Measurements from ENCODE around the gene TIGD3. TPM values are rescaled to one million over a fixed set of nuclear protein-coding genes. Genes with fewer than 3 reads are reported as not detected.
A peak's percentile ranks its signal among the peaks of the same experiment; 100 is the strongest.

TIGD3 gene
- total and polyA plus RNA-seq, 2 of the 8 experiments (the other 6 are each of a cell fraction or from before 2014, with no cell fraction given) = 1.1 to 1.3 TPM

DNA sequence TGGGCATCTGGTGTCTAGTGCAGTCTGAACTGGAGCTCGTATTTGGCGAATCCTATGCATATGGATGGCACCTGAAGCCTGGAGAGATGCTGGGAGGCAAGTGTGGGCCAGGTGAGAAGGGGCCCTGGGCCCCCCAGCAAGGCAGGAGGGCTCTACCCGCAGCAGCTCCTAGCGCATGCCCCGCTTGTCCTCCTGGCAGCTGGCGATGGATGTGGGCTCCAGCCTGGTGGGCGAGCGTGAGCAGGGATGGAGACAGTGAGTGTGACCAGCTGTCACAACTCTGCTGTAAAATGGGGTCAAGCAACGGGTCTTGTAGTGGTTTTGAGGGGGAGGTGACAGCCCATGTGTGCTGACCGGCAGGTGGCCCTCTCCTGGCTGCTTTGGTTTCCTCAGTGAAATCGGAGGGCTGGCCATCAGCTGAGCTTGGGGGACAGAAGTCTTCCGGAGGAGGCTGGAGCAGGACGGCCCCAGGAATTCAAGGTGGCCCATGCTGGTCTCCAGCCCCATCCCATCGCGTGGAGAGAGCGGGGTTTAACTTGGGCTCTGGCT is 43.9 kb downstream of the TIGD3 start:
- Histone ChIP-seq H3K23me2 (ENCODE audit: low read depth, low read length) (no peaks in the 10 kb centered on the region), H3K36me3 (ENCODE audit: control insufficient read depth in 2 of 4, insufficient read depth in 4 of 4, low read length in 3 of 4) (peaks cover 0 to 4% (median 0%) of the 10 kb centered on the region in 4 experiments; a peak in 2 of 8 replicates)

More for the DNA sequence above, 43.9 kb downstream of the TIGD3 start:
- H2BK20ac ChIP-seq (ENCODE audit: low read length) = no peak overlapping the region
- H3K56ac ChIP-seq (replicated peaks; ENCODE audit: insufficient read length, low read depth, low read length) = no peak overlapping the region
- H3K4me2 ChIP-seq (ENCODE audit: insufficient read depth in 1 of 2, low read depth in 2 of 2, low read length in 2 of 2) = no peak overlapping the region
- H2AFZ ChIP-seq (ENCODE audit: low read length) = no peak overlapping the region
- no peak overlapping the region for H3K4ac ChIP-seq (replicated peaks; ENCODE audit: insufficient read length, low read depth, low read length)
- no peak overlapping the region for H3K4me3 ChIP-seq (ENCODE audit: extremely low read depth in 1 of 4, insufficient read depth in 2 of 4, low read depth in 3 of 4, low read length in 4 of 4)
- H2BK15ac ChIP-seq (ENCODE audit: low read length) = no peak overlapping the region
- no peak overlapping the region for H2BK120ac ChIP-seq (replicated peaks; ENCODE audit: low read depth, low read length)
- H2BK5ac ChIP-seq (ENCODE audit: low read depth, low read length) = no peak overlapping the region
- H3K9ac ChIP-seq (replicated peaks in 1 of 4; ENCODE audit: extremely low read depth in 1 of 4, low read depth in 3 of 4, low read length in 3 of 4) = no peak overlapping the region
- no peak overlapping the region for H3K23ac ChIP-seq (ENCODE audit: insufficient read length)
- H3K27me3 ChIP-seq (replicated peaks in 1 of 4; ENCODE audit: control insufficient read depth in 3 of 4, extremely low read depth in 1 of 4, insufficient read depth in 3 of 4, low read length in 3 of 4) = no peaks in the 10 kb centered on the region
- no peak for TF ChIP-seq TCF12 (IDR thresholded peaks at IDR 0.05; ENCODE audit: low read depth, low read length)
- TF ChIP-seq, protein P1, sequence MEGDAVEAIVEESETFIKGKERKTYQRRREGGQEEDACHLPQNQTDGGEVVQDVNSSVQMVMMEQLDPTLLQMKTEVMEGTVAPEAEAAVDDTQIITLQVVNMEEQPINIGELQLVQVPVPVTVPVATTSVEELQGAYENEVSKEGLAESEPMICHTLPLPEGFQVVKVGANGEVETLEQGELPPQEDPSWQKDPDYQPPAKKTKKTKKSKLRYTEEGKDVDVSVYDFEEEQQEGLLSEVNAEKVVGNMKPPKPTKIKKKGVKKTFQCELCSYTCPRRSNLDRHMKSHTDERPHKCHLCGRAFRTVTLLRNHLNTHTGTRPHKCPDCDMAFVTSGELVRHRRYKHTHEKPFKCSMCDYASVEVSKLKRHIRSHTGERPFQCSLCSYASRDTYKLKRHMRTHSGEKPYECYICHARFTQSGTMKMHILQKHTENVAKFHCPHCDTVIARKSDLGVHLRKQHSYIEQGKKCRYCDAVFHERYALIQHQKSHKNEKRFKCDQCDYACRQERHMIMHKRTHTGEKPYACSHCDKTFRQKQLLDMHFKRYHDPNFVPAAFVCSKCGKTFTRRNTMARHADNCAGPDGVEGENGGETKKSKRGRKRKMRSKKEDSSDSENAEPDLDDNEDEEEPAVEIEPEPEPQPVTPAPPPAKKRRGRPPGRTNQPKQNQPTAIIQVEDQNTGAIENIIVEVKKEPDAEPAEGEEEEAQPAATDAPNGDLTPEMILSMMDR (IDR thresholded peaks at IDR 0.05; ENCODE audit: control extremely low read depth in 1 of 3, insufficient read depth in 1 of 3, low read depth in 1 of 3, low read length in 3 of 3) = peak in 1 of 3 experiments; percentile 10; a peak in 1 of 4 replicates
- H3K79me1 ChIP-seq (ENCODE audit: low read depth, low read length) = 0 out of 2 replicates have a peak, but pooled peaks cover 2% of the 10 kb centered on the region
- no peak overlapping the region for H4K8ac ChIP-seq (ENCODE audit: extremely low read depth, insufficient read depth, low read length)
- ChIA-PET POLR2A (ENCODE audit: partially characterized antibody) (interaction anchor here (0.8 to 17.0 kb wide), 5 partner anchors 20 to 118 kb away, joined by 3 to 202 read pairs (median 4); partner anchors contain the start of genes MALAT1 and NEAT1), CTCF (ENCODE audit: partially characterized antibody) (interaction anchor here (0.8 to 2.6 kb wide), 10 partner anchors 10 to 113 kb away, joined by 3 to 23 read pairs (median 4); no protein-coding TSS in a partner anchor)
- H2AK5ac ChIP-seq (ENCODE audit: low read depth, low read length) = no peak overlapping the region
- H3K79me2 ChIP-seq (ENCODE audit: control insufficient read depth in 1 of 2, insufficient read depth in 2 of 2, low read length in 2 of 2) = no peaks in the 10 kb centered on the region
- H4K5ac ChIP-seq (ENCODE audit: insufficient read length, low read depth, low read length) = no peak overlapping the region
- no peak overlapping the region for H3K14ac ChIP-seq (ENCODE audit: insufficient read length)
- peaks cover 0 to 2% of the 10 kb centered on the region in 2 experiments for H4K20me1 ChIP-seq (replicated peaks in 1 of 2; ENCODE audit: control insufficient read depth in 1 of 2, insufficient read depth in 2 of 2, low read length in 2 of 2)
- H3K18ac ChIP-seq (ENCODE audit: extremely low read depth, low read length) = no peak overlapping the region
- H3K27ac ChIP-seq (ENCODE audit: low read depth, low read length) = no peak overlapping the region; the same call in 1 of the 2 replicates
- no peak overlapping the region for H4K91ac ChIP-seq (replicated peaks; ENCODE audit: insufficient read length, low read length)
- DNase-seq (ENCODE audit: low read depth in 1 of 2, low spot score in 2 of 2) = no peak
- H3K9me3 ChIP-seq (ENCODE audit: insufficient read depth in 2 of 2, low read depth in 1 of 2, low read length in 1 of 2) = no peaks in the 10 kb centered on the region
- FAIRE-seq = no peak
- no peaks in the 10 kb centered on the region; a peak in 1 of 7 replicates for H3K4me1 ChIP-seq (replicated peaks in 1 of 4; ENCODE audit: control insufficient read depth in 3 of 4, insufficient read depth in 4 of 4, low read length in 3 of 4)
- WGBS, 2 experiments (ENCODE audit: extremely low coverage in 1 of 2, insufficient coverage in 1 of 2, insufficient read length in 1 of 2, insufficient replicate concordance in 2 of 2, low coverage in 1 of 2, low lambda C conversion rate in 2 of 2, missing lambda C conversion rate in 1 of 2) = 92% methylated on average over 16 of the region's 16 CpGs; no CpG with 5 or more reads in 1 of the 2 experiments
- H2BK12ac ChIP-seq (ENCODE audit: low read depth, low read length) = no peak overlapping the region

Measured in H1 (cell line).